Erythroblast (primary cell): ENCODE data around the gene WDR11.

ENCODE experiments used
- GATA1 ChIP-seq: IDR thresholded peaks from 2 replicates; pipeline ENCODE4 v1.6.1; 2011; ENCODE audit warnings: low read depth, mild to moderate bottlenecking, control low read depth, low read length, moderate library complexity
- POLR2A ChIP-seq: IDR thresholded peaks from 2 replicates; pipeline ENCODE4 v1.6.1; 2011; ENCODE audit warnings: mild to moderate bottlenecking, low read length

DNA sequence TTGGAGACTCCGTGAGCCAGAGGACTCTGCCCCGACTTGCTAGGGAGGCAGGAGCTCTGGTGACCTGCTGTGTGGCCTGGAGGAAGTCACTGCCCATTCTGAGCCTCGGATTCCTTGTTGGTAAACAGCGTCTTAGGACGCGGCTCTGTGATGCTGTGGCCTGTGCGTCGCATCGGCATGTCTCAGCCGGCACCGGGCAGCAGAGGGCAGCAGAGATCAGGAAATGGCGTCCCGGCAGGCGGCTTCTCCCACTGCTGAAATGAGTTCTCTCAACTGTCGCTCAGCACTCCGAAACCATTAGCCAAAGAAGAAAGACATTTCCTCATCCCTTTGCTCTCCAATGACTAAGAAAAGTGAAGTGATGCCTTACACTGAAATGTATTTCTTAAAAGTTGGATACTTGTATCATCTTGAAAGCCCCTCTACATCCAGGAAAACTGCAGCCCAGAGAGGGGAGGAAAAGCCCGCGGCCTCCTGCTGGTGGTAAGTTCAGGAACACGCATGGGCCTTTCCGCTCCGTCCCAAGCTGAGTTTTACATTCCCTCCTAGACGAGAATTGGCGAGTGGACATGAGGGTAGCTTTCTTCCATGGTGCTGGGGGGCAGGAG lies 91.7 kb downstream of the WDR11 start:
- TF ChIP-seq POLR2A, result no peak
- no peak for TF ChIP-seq GATA1
